CD4-positive, alpha-beta T cell (primary cell): ENCODE measurements around the gene MLLT3. TPM values are rescaled to one million over a fixed set of nuclear protein-coding genes. Genes with fewer than 3 reads are reported as not detected.

ENCODE experiments used
- ATAC-seq: fragments of 200-7000 bp; cut with Tn5 transposase; one replicate; pipeline ENCODE4 v1.10.0; 2022; ENCODE audit warnings: mild to moderate bottlenecking; ENCODE audit not compliant: poor library complexity
- CTCF ChIA-PET: fragments of 350-600 bp; sonication (Branson Sonifier 250); formaldehyde crosslinking; loops from one replicate; lab custom pipeline; 2021; ENCODE audit warnings: antibody characterized with exemption, inconsistent platforms; lab: Charles Lee
- POLR2A ChIA-PET: fragments of 350-600 bp; sonication (Branson Sonifier 250); formaldehyde crosslinking; loops from one replicate; lab custom pipeline; 2021; ENCODE audit warnings: antibody characterized with exemption, inconsistent platforms; lab: Charles Lee
- DNase-seq, 14 experiments: peaks; one replicate each; pipeline ENCODE4 v3.0.0-alpha.2; 2013 to 2020; ENCODE audit warnings: mixed read lengths in 2 of 14
- H3K27ac ChIP-seq, 2 donors: one replicate each; pipeline versions ENCODE4 v1.5.1 to v1.7.0; 2013; ENCODE audit warnings: low read length in 2 of 2, low read depth in 1 of 2, mild to moderate bottlenecking in 1 of 2
- H3K27me3 ChIP-seq, 2 experiments: 1 replicate in 1 of 2; 2 replicates in 1 of 2; pipeline versions ENCODE4 v1.6.1 to v1.7.0; 2013; ENCODE audit warnings: low read length in 2 of 2, control low read depth in 1 of 2, mild to moderate bottlenecking in 1 of 2, moderate library complexity in 1 of 2; ENCODE audit not compliant: insufficient read depth in 2 of 2, control insufficient read depth in 1 of 2
- H3K36me3 ChIP-seq: one replicate; pipeline ENCODE4 v1.6.1; 2013; ENCODE audit warnings: low read length, control low read depth; ENCODE audit not compliant: insufficient read depth
- H3K4me1 ChIP-seq: one replicate; pipeline ENCODE4 v1.6.1; 2013; ENCODE audit warnings: low read length, control low read depth; ENCODE audit not compliant: insufficient read depth
- H3K4me3 ChIP-seq: one replicate; pipeline ENCODE4 v1.5.1; 2013; ENCODE audit warnings: mild to moderate bottlenecking, low read length, moderate library complexity
- H3K9me3 ChIP-seq, 2 experiments: 1 replicate in 1 of 2; 2 replicates in 1 of 2; pipeline versions ENCODE4 v1.6.1 to v1.7.0; 2013; ENCODE audit warnings: low read length in 2 of 2, mild to moderate bottlenecking in 2 of 2, control low read depth in 1 of 2, moderate library complexity in 1 of 2; ENCODE audit not compliant: control insufficient read depth in 1 of 2, insufficient read depth in 1 of 2
- H3K27ac Mint-ChIP-seq: one replicate; pipeline ENCODE4 v1.8.0; 2020; ENCODE audit warnings: mixed read lengths
- H3K27me3 Mint-ChIP-seq: one replicate; pipeline ENCODE4 v1.8.0; 2021; ENCODE audit warnings: mixed read lengths
- H3K36me3 Mint-ChIP-seq: one replicate; pipeline ENCODE4 v1.8.0; 2021; ENCODE audit warnings: low read depth, mixed read lengths
- H3K4me1 Mint-ChIP-seq: one replicate; pipeline ENCODE4 v1.8.0; 2021; ENCODE audit warnings: low read depth, mixed read lengths
- H3K4me3 Mint-ChIP-seq: one replicate; pipeline ENCODE4 v1.8.0; 2020; ENCODE audit warnings: mild to moderate bottlenecking, mixed read lengths
- H3K9me3 Mint-ChIP-seq: one replicate; pipeline ENCODE4 v1.8.0; 2020; ENCODE audit warnings: mixed read lengths
- CTCF ChIP-seq: fragments of 200-600 bp; IDR thresholded peaks from one replicate; pipeline ENCODE4 v1.8.0; 2022; ENCODE audit warnings: antibody characterized with exemption, mild to moderate bottlenecking
- intact Hi-C, 2 experiments: fragments of 100-400 bp; cut with DNase I in 1 of 2; cut with micrococcal nuclease in 1 of 2; formaldehyde crosslinking; loops; one replicate each; pipeline versions ENCODE4 v1.15.1 to v1.9.0; 2023 to 2025; cut with DNase I, micrococcal nuclease
- total RNA-seq, 174 experiments: library from RNA in 2 of 174; stranded (reverse) in 2 of 174; gene quantifications; one replicate each; pipeline ENCODE4 v1.2.3 and lab custom pipeline; 2021 to 2026

MLLT3 gene
- total RNA-seq, 2 experiments from 2014 or later: 59.2 to 60.6 TPM

- ChIA-PET POLR2A (no interaction called here), CTCF (no interaction called here)
- DNase-seq (no peak), ATAC-seq (no peak)
- Histone ChIP-seq H3K9me3 (no peaks in the 10 kb centered on the region), H3K27me3 (no peaks in the 10 kb centered on the region), H3K4me3 (no peak overlapping the region), H3K4me1 (peaks cover 43% of the 10 kb centered on the region), H3K27ac (no peak overlapping the region), H3K36me3 (no peaks in the 10 kb centered on the region)
- intact Hi-C loops: loop anchor here in 1 of 2 experiments (5.0 to 10.0 kb wide), 2 partner anchors 38 to 1090 kb away; partner anchors contain the start of gene DENND4C
- Mint-ChIP-seq H3K27me3 (no peaks in the 10 kb centered on the region), H3K4me1 (peaks cover 53% of the 10 kb centered on the region), H3K27ac (peak overlapping the region; percentile 31), H3K9me3 (peaks cover 3% of the 10 kb centered on the region), H3K36me3 (peaks cover 4% of the 10 kb centered on the region), H3K4me3 (no peak overlapping the region)
- no peak for TF ChIP-seq CTCF
These were observed 297.3 kb downstream of the MLLT3 start for GRCh38 chr9:20325008-20325407.

- CTCF ChIA-PET: no interaction called here
- peak overlapping the region; percentile 89 for H3K27ac Mint-ChIP-seq
- ATAC-seq (no peak), DNase-seq (no peak)
- no peaks in the 10 kb centered on the region for H3K27me3 Mint-ChIP-seq
- POLR2A ChIA-PET: interaction anchor here (0.7 to 2.8 kb wide), 16 partner anchors 12 to 709 kb away, joined by 3 to 21 read pairs (median 4); partner anchors contain the start of genes FOCAD and MLLT3
- H3K4me3 Mint-ChIP-seq: peak overlapping the region; percentile 52
- H3K4me1 Mint-ChIP-seq: peaks cover 72% of the 10 kb centered on the region
- no peak for TF ChIP-seq CTCF
- H3K36me3 Mint-ChIP-seq: peaks cover 4% of the 10 kb centered on the region
- Histone ChIP-seq H3K27me3 (no peaks in the 10 kb centered on the region), H3K4me1 (peaks cover 69% of the 10 kb centered on the region), H3K4me3 (no peak overlapping the region), H3K36me3 (no peaks in the 10 kb centered on the region), H3K9me3 (no peaks in the 10 kb centered on the region), H3K27ac (peak overlapping the region in 1 of 2 donors; percentile 51)
- peaks cover 3% of the 10 kb centered on the region for H3K9me3 Mint-ChIP-seq
- intact Hi-C loops: loop anchor here in 1 of 2 experiments (10.0 kb wide), 1 partner anchor 1087 kb away; the partner anchor contains the start of gene DENND4C
These were observed 300.1 kb downstream of the MLLT3 start for GRCh38 chr9:20322212-20322611.

GRCh38 chr9:20321423-20322082 lies 300.7 kb downstream of the MLLT3 start:
- Histone ChIP-seq H3K9me3 (no peaks in the 10 kb centered on the region), H3K4me3 (no peak overlapping the region), H3K36me3 (no peaks in the 10 kb centered on the region), H3K4me1 (peaks cover 72% of the 10 kb centered on the region), H3K27ac (peak overlapping the region; percentile 42 to 51), H3K27me3 (no peaks in the 10 kb centered on the region)
- peak overlapping the region; percentile 89 for H3K27ac Mint-ChIP-seq
- H3K27me3 Mint-ChIP-seq: no peaks in the 10 kb centered on the region
- H3K4me1 Mint-ChIP-seq: peaks cover 77% of the 10 kb centered on the region
- H3K9me3 Mint-ChIP-seq: peaks cover 3% of the 10 kb centered on the region
- intact Hi-C loops: loop anchor here in 1 of 2 experiments (10.0 kb wide), 1 partner anchor 1087 kb away; the partner anchor contains the start of gene DENND4C
- POLR2A ChIA-PET: interaction anchor here (0.6 to 2.8 kb wide), 16 partner anchors 13 to 709 kb away, joined by 3 to 21 read pairs (median 4); partner anchors contain the start of genes FOCAD and MLLT3
- no peak for TF ChIP-seq CTCF
- ATAC-seq: peak; percentile 97
- DNase-seq: peak; percentile 11 to 87 (median 53)
- peaks cover 4% of the 10 kb centered on the region for H3K36me3 Mint-ChIP-seq
- peak overlapping the region; percentile 52 for H3K4me3 Mint-ChIP-seq
- CTCF ChIA-PET: no interaction called here
